ENCODE data around the gene ING3.
"Not testable (repeated sequence)": the region's sequence is repeated elsewhere in the genome, so short reads cannot be mapped to it uniquely, and the experiment has no call there.

ING3 gene

DNA sequence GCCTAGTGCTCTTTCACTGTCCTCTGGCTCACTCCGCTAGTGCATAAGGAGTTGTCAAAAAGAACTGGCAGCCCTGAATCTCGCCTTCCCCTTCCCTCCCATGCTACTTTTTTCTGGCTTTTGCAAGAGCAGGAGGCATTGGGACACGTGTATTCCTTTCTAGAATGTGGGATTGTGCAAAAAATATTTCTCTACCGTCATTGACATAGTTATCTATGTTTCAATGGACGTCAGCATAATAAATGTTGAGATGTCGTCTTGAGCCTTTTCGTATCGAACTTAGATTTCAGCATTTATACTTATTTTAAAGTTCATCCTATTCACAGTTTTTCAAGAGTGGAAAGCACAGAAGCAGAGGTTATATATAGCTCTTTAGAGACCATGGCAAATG, 727 bp downstream of the ING3 start:
- no peak for DNase-seq

DNA sequence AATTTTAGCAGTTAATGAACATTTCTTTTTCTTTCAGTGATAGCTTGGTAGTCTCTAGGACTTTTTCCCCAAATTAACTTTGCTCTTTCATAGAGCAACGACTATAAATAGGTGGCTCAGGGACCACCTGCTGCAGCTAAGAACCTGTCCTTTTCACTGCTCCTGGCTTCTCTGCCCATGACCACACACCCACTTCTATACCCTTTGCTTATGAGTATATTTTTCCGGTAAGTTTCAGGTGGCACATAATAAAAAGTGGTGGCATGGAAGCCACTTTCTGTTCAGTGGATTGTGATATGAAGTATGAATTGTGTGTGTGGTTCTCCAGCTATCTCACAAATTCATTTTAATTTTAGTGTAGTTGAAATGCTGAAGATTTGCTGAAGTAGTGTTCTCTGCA, 1.2 kb downstream of the ING3 start:
- DNase-seq: no peak

DNA sequence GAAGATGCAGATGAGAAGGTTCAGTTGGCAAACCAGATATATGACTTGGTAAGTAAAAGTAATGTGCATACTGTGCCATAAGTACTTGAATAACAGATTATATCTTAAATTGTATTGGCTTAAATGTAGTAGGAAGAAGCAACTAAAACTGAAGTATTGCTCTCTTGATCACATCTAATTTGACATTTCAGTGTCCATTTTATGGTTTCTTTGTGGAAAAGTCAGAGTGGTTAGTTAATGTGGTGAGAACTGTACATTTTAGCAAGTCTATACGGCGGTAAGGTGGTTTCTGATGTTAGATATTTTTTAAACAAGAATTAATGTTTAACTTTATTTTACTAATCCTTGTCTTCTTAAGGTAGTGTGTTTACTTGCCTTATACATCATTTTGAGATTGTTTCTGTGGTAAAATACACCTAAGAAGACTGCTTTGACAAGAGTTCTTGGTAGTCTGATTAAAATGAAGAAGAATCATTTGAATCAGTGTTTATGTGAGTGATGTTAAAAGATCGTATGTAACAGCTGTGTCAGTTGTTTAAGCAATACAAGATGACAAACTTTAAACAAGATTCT, 5.1 kb downstream of the ING3 start:
- DNase-seq: no peak

DNA sequence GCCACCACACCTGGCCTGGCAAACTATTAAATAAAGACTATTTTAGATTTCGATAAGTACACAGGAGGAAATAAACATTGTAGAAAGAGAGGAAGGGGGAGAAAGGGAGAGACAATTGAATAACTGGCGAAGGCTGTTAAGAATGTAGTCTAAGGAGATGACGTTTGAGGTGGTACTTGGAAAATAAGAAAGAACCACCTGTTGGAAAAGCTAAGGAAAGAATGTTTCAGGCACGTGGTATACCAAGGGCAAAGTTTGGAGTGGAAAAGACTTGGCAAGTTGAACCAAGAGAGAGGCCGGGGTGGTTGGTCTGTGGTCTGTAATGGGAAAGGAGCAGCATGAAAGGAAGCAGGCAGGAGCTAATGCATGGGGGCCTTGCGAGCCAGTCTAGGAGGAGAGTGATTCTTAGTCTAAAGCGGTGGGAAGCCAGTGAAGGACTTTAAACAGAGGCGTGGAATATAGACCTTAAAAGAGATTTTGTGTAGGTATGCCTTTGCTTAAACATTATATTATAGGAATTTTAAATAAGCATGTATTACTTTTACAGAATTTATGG, 9.4 kb downstream of the ING3 start:
- no peak for DNase-seq

DNA sequence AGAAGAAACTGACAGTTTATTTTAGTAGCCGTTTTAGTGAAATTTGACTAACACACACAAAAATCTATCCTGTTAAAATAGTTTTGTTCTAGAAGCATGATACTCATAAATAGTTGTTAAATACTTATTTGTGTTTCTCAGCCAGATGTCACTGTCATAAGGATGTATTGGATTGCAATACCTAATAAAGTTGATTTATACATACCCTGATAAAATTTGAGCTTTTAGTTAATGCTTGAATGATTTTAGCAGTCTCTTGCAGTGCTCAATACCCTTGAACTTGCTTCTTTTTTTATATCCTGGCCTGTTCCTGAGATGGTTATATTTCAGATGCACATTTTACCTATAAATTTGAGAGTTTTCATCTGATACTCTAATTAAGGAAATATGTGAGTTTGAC, 10.1 kb downstream of the ING3 start:
- no peak for DNase-seq

DNA sequence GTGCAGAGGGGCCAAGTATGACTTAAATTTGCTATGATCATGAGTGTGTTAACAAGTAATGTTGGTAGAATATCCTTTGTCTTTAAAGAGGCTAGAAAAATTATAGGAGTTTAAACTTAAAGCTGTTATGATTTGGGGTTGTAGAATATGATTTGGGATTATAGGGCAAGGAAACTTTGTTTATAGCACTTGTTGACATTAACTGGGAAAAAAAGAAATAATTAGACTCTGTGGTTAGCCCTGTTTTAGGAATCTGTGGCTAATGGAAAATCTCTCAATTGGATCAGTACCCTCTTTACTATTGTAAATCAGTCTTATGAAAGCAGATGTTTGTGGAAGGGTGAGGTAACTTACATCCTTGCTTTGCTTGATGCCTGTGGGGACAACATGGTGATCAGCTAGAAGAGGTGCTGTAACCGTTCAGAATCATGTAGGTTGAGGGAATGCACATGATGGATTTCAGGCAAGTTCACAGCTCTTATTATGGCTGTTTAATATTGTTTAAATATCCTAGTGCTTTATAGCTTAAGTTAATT, 11.1 kb downstream of the ING3 start:
- no peak for DNase-seq

DNA sequence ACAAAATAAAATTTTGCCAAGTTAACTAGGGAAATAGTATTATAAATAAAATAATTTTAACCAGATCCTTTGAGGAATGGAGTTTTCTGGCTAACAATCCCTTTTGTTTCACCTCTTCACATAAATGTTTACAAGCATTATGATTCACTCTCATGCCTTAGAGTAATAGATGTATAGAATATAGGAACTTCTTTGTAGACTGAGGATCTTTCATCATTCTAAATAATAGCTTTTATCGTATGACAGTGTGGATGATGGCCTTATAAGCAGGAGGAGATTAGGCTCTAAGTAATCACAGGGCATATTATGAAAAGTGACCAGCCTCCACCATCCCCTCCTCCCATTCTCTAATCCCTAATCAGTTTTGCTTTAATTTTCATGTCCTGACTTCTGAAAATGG, 13.5 kb downstream of the ING3 start:
- DNase-seq: no peak

DNA sequence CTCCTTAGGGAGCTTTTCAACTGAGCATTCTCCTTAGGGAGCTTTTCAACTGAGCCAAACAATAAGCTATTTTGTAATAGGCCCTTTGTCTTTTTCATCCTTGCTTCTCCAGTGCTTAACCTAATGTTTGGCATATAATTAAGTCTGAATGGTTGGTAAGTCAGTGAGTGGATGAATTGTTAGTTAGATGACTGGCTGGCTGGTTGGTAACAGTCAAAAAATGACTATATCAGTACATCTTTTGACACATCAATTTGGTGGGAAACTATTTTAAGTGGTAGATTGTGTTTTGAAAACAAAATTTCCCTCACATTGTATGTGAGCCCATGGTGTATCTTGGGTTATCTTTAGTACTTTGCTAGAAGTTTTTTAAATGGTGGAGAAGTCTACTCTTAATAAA, 16.4 kb downstream of the ING3 start:
- DNase-seq: no peak

DNA sequence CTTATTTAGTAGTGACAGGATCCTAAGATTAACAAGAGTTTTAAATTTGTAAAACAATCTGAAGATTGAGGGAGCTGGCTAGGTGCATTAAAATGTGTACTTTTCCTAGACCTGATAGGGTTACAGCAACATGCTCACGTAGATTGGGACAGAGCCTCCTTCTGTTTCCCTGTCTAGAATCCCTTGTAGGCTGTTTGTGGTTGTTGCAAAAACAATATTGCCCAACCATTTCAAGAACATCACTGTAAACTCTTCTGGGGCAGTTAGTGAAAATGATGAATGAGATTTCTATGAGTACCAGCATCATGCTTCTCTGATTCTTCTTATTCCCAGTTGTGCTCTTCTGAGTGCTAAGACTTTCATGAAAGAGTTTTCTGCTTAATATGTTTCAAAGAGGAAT, 23.3 kb downstream of the ING3 start:
- no peak for DNase-seq

DNA sequence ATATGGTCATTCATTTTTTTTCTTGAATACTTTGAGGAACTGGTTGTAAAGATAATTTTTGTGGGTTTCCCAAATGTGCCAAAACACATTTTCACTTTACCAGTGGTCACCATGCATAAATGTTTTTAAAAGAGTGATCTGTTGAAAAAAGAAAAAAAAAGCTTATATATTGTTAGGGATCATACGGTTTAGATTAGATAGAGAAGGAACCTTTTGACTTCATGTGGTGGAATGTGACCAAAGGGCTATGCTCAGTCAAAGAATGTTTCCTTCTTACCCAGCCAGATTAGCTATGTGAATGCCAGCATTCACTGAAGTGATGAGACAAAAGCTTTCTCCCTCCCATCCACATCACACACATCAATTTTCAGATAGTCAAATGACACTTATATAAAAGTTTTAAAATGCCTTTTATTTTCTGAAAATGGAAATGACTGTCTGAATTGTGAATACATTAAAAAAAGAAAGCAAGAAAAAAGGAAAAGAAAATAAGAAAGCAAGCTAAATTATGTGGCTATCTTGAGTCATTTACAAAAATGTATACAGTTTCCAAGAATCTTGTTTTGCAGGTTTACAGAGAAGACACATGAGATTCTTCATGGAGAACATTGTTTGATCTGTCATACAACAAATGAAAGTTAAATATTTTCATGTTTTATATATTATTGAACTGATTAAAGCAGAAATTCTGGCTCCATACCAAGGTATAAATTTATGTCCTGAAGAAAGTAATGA, 29.4 kb downstream of the ING3 start:
- DNase-seq: no peak

DNA sequence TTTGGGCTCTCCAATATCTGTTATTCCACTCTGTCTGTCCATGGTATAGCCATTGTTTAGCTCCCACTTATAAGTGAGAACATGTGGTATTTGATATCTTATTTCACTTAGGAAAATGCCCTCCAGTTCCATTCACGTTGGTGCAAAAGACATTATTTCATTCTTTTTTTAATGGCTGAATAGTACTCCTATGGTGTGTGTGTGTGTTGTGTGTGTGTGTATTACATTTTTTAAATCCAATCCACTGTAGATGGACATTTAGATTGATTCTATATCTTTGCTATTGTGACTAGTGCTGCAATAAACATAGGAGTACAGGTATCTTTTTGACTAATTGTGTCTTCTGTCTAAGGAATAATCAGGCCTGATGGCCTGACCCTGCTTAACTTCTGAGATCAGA, 30.5 kb downstream of the ING3 start:
- no peak for DNase-seq

DNA sequence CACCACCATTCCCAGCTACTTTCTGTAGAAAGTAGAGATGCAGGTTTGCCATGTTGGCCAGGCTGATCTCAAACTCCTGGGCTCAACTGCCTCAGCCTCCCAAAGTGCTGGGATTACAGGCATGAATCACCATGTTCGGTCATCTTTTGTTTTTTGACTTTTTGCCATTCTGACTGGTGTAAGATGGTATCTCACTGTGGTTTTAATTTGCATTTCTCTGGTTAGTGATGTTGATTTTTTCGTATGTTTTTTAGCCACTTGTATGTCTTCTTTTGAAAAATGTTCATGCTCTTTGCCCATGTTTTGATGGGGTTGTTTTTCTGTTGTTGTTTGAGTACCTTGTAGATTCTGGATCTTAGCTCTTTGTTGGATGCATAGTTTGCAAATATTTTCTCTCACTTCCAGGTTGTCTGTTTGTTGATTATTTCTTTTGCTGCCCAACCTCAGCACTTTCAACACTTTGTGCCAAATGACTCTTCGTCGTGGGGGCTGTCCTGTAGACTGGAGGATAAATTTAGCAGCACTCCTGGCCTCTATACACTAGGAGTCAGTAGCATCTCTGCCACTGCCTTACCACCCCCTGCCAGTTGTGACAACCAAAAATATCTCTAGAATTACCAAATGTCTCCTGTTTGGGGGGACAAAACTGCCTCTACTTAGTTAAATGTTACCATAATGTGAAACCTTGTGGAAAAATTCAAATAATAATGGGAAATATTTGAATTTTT, 31.5 kb downstream of the ING3 start:
- no peak for DNase-seq

DNA sequence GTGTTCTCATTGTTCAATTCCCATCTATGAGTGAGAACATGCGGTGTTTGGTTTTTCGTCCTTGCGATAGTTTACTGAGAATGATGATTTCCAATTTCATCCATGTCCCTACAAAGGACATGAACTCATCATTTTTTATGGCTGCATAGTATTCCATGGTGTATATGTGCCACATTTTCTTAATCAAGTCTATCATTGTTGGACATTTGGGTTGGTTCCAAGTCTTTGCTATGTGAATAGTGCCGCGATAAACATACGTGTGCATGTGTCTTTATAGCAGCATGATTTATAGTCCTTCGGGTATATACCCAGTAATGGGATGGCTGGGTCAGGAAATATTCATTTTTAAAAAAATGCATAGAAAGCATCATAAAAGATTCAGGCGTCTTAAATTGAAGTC, 33.0 kb downstream of the ING3 start:
- not testable (repeated sequence) for DNase-seq

DNA sequence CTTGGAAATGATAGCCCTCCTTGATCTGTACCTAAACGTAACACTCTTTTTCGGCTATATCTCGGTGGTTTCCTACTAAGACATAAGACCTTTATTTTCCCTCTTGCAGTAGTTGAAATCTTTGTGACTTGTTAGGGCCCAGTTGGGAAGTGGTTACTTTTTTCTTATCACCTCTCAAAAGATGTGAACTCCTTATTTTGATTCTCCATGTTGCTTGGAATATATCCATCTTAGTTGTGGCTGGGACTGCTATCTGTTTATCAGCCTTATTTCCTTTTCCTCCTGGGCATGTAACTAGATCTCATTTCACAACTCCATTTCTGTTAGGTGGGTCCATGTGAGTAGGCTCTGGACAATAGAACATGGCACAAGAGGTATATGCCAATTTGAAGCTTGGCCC, 33.8 kb downstream of the ING3 start:
- no peak for DNase-seq

DNA sequence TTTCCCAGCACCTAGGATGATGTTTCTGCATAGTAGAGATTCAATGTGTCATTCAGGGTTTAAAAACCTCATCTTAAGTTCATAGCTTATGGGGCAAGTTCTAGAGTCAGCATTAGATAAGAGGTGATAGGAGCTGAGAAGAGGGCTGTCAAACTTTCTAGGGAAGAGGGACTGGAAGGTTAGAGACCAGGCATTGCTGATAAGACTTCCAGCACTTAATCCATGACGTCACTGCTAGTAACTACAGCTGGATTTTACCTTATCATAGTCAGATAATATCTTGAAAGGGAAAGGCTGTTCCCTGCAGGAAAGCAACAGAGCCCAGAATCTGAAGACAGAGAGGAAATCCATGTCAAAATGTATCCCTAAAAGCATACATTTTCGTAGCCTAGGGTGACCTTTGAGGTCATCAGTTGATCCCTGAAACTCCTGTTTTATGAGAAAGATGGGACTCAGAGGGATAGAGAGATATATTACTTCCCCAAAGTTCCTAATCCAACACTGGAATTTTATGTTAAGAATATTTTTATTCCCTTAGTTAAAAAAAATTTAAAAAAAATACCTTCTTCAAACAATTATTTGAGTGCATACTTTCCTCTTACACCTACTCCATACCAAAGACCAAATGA, 34.7 kb downstream of the ING3 start:
- no peak for DNase-seq

DNA sequence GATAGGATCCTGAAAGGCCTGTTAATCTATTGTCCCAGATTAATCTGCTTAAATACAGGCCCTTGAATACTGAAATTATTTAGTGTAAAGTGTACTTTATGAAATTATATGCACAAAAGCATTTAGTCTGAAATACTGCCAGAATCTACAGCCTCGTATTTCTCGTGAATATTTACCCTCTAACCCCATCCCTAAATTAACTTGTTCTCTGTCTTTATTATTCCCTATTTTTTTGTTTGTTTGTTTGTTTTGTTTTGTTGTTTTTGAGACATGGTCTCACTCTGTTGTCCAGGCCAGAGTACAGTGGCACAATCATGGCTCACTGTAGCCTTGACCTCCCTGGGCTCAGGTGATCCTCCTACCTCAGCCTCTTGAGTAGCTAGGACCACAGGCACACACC, 35.3 kb downstream of the ING3 start:
- no peak for DNase-seq

DNA sequence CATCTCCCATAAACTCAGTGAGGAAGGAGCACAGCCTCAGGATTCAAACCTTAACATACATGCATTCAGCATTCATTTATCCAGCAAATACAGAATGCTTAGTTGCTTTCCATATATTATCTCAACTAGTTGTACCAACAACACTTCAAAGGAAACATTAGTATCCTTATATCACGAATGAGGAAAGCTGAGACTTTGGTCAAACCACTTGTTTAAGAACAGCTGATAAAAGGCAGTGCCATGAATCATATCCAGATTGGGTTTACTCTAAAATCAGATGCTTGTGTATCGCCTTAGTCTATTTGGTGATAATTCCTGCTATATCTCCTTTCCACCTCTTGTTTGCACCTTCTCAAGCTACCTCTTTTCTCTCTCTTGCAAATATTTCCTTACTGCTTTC, 36.1 kb downstream of the ING3 start:
- DNase-seq: no peak

DNA sequence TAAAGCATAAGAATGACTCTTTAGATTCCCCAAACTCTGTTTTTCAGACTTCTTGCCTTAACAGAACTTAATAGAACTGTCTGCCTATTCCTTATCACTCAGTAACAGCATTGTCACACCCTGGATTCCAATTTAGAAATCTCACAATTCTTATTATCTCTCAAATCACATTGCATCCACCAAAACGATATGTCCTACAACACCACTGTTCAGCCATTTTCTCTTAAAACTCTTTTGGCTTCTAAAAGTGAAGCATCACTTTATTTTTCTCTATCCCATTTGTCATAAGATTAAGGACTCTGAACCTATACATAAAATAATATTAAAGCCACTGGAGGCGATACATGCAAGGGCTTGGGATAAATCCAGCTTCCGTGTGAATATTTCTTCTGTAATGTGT, 36.7 kb downstream of the ING3 start:
- no peak for DNase-seq

DNA sequence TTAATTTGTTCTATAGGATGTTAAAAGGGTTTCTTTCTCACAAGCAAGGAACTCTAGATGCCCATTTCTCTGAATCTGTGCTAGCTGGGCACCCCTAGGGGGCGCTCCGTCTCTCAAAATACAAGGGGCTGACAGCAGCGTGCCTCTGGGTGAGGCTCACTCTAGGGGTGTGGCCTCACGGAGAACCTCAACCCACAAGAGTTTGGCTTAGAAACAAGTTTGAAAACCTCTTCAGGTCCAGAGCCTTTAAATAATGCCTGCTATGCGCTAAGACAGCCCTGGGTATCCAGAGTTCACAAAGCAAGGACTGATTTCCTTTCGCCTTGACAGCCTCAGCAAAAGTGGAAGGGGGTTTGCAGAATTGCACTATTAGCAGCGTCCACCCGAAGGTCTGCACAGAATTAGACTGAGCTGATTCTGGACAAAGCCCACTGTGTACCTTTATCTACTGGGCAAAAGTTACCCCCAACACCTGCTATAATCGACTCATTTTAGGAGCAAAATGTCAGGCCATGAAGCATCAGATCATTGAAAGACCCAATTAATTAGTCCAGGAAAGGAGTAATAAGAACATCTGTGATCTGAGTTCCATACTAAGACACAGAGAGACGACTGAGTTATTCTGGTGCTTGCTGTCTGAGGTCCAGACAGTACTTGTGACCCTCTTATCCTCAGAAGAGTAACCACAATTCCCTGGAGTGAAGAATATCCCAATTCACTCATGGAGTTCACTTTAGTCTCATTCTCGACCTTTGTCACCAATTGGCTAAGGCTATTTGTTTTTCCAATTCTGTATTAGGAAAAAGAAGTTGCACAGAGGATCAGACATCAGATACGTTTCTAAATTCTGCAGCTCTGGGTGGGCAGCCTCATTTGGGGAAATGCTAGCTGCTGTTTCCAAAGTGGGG, 37.4 kb downstream of the ING3 start:
- DNase-seq: peak; percentile 92

DNA sequence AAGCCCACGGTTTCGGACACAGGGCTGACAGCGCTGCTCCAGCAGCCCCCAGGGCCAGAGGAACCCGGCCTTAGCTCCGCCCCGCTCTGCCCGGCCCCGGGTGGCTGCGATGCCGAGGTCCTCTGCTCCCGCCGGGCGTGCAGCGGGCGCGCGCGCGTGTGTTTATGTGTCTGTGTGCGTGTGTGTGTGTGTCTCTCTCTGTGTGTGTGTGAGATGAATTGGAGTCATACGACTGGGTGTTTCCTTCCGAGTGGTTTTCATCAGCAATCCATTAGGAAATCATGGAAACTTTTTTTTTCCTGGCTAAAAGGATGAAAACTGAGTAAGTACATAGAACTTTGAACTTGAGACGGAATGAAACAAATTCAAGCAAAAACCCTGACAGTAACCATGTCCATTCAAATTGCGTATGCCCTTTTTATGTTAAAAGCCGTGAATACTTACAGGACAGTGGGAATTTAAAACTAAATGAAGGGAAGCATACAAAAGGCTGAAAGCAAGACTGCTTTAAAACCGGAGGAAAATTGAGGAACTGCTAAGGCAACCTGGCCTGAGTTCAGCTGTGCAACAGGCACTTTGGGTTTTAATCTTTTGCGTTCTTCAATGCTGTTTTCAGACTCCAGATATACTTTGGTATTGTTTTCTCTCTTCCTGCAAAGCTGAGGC, 38.1 kb downstream of the ING3 start, which contains the start of gene CPED1:
TSS of gene CPED1 (plus strand) at position 121 of the 666 bp plus-strand sequence. CDS start 911 bp downstream, outside the sequence.
- DNase-seq: peak; percentile 43
